Rectal smooth muscle tissue (tissue), 1 donor: Measurements from ENCODE around the gene MDGA2.

ENCODE experiments used
- H3K27ac ChIP-seq: one replicate; pipeline ENCODE4 v1.7.0; 2013; ENCODE audit warnings: low read depth, low read length, inconsistent platforms
- H3K27me3 ChIP-seq: one replicate; pipeline ENCODE4 v1.7.0; 2013; ENCODE audit warnings: low read length; ENCODE audit not compliant: control insufficient read depth, insufficient read depth
- H3K36me3 ChIP-seq: one replicate; pipeline ENCODE4 v1.7.0; 2013; ENCODE audit warnings: low read length; ENCODE audit not compliant: control insufficient read depth, insufficient read depth
- H3K4me1 ChIP-seq: one replicate; pipeline ENCODE4 v1.7.0; 2013; ENCODE audit warnings: low read length; ENCODE audit not compliant: control insufficient read depth, insufficient read depth
- H3K4me3 ChIP-seq: one replicate; pipeline ENCODE4 v1.7.0; 2013; ENCODE audit warnings: low read length
- H3K9ac ChIP-seq: one replicate; pipeline ENCODE4 v1.7.0; 2013; ENCODE audit warnings: low read length

MDGA2 gene

GRCh38 chr14:47103771-47104170 lies 571.6 kb downstream of the MDGA2 start:
- H3K36me3 ChIP-seq: no peaks in the 10 kb centered on the region
- H3K27me3 ChIP-seq: no peaks in the 10 kb centered on the region
- no peak overlapping the region for H3K27ac ChIP-seq
- H3K4me1 ChIP-seq: no peaks in the 10 kb centered on the region
- H3K9ac ChIP-seq: no peak overlapping the region
- H3K4me3 ChIP-seq: no peak overlapping the region

GRCh38 chr14:47102472-47102871 lies 572.9 kb downstream of the MDGA2 start:
- Histone ChIP-seq H3K27me3 (no peaks in the 10 kb centered on the region), H3K9ac (no peak overlapping the region), H3K4me3 (no peak overlapping the region), H3K27ac (no peak overlapping the region), H3K4me1 (no peaks in the 10 kb centered on the region), H3K36me3 (no peaks in the 10 kb centered on the region)

- no peaks in the 10 kb centered on the region for H3K36me3 ChIP-seq
- H3K27me3 ChIP-seq: no peaks in the 10 kb centered on the region
- no peak overlapping the region for H3K9ac ChIP-seq
- H3K4me1 ChIP-seq: no peaks in the 10 kb centered on the region
- no peak overlapping the region for H3K4me3 ChIP-seq
- H3K27ac ChIP-seq: no peak overlapping the region
Observed at GRCh38 chr14:47085678-47086077, 589.7 kb downstream of the MDGA2 start.

- H3K9ac ChIP-seq: no peak overlapping the region
- no peak overlapping the region for H3K27ac ChIP-seq
- no peaks in the 10 kb centered on the region for H3K27me3 ChIP-seq
- no peaks in the 10 kb centered on the region for H3K4me1 ChIP-seq
- no peak overlapping the region for H3K4me3 ChIP-seq
- H3K36me3 ChIP-seq: no peaks in the 10 kb centered on the region
Observed at GRCh38 chr14:47065326-47065725, 610.1 kb downstream of the MDGA2 start.

GRCh38 chr14:47060050-47060449 lies 615.4 kb downstream of the MDGA2 start:
- no peak overlapping the region for H3K9ac ChIP-seq

GRCh38 chr14:47057364-47057763 lies 618.0 kb downstream of the MDGA2 start:
- Histone ChIP-seq H3K27ac (no peak overlapping the region), H3K27me3 (no peaks in the 10 kb centered on the region), H3K36me3 (no peaks in the 10 kb centered on the region), H3K4me1 (no peaks in the 10 kb centered on the region), H3K9ac (no peak overlapping the region), H3K4me3 (no peak overlapping the region)

More at GRCh38 chr14:47060050-47060449, 615.4 kb downstream of the MDGA2 start:
- Histone ChIP-seq H3K27ac (no peak overlapping the region), H3K36me3 (no peaks in the 10 kb centered on the region), H3K4me3 (no peak overlapping the region), H3K27me3 (no peaks in the 10 kb centered on the region), H3K4me1 (no peaks in the 10 kb centered on the region)

- Histone ChIP-seq H3K36me3 (no peaks in the 10 kb centered on the region), H3K4me1 (no peaks in the 10 kb centered on the region), H3K27me3 (no peaks in the 10 kb centered on the region), H3K9ac (no peak overlapping the region), H3K4me3 (no peak overlapping the region), H3K27ac (no peak overlapping the region)
Observed at GRCh38 chr14:47044841-47045240, 630.6 kb downstream of the MDGA2 start.

- no peaks in the 10 kb centered on the region for H3K27me3 ChIP-seq
- H3K9ac ChIP-seq: no peak overlapping the region
- H3K4me3 ChIP-seq: no peak overlapping the region
- no peaks in the 10 kb centered on the region for H3K4me1 ChIP-seq
- no peaks in the 10 kb centered on the region for H3K36me3 ChIP-seq
- no peak overlapping the region for H3K27ac ChIP-seq
Observed at GRCh38 chr14:47040550-47040949, 634.9 kb downstream of the MDGA2 start.

- no peaks in the 10 kb centered on the region for H3K36me3 ChIP-seq
Observed at GRCh38 chr14:47039336-47039735, 636.1 kb downstream of the MDGA2 start.

GRCh38 chr14:47022721-47023120 lies 652.7 kb downstream of the MDGA2 start:
- Histone ChIP-seq H3K36me3 (no peaks in the 10 kb centered on the region), H3K4me3 (no peak overlapping the region), H3K9ac (no peak overlapping the region), H3K4me1 (no peaks in the 10 kb centered on the region), H3K27ac (no peak overlapping the region), H3K27me3 (no peaks in the 10 kb centered on the region)

More at GRCh38 chr14:47039336-47039735, 636.1 kb downstream of the MDGA2 start:
- H3K27me3 ChIP-seq: no peaks in the 10 kb centered on the region
- H3K9ac ChIP-seq: no peak overlapping the region
- H3K4me1 ChIP-seq: no peaks in the 10 kb centered on the region
- H3K27ac ChIP-seq: no peak overlapping the region
- H3K4me3 ChIP-seq: no peak overlapping the region

- Histone ChIP-seq H3K4me3 (no peak overlapping the region), H3K9ac (no peak overlapping the region), H3K27me3 (no peaks in the 10 kb centered on the region), H3K4me1 (no peaks in the 10 kb centered on the region), H3K27ac (no peak overlapping the region), H3K36me3 (no peaks in the 10 kb centered on the region)
Observed at GRCh38 chr14:47020500-47020899, 654.9 kb downstream of the MDGA2 start.

GRCh38 chr14:47012533-47013280 lies 662.7 kb downstream of the MDGA2 start:
- H3K27ac ChIP-seq: no peak overlapping the region
- H3K27me3 ChIP-seq: no peaks in the 10 kb centered on the region
- no peaks in the 10 kb centered on the region for H3K4me1 ChIP-seq
- H3K4me3 ChIP-seq: no peak overlapping the region
- no peaks in the 10 kb centered on the region for H3K36me3 ChIP-seq
- H3K9ac ChIP-seq: no peak overlapping the region

- H3K4me1 ChIP-seq: no peaks in the 10 kb centered on the region
- H3K36me3 ChIP-seq: no peaks in the 10 kb centered on the region
- H3K27ac ChIP-seq: no peak overlapping the region
- H3K4me3 ChIP-seq: no peak overlapping the region
- H3K27me3 ChIP-seq: no peaks in the 10 kb centered on the region
- no peak overlapping the region for H3K9ac ChIP-seq
Observed at GRCh38 chr14:47009615-47010014, 665.8 kb downstream of the MDGA2 start.
